ENCODE results near the gene CST9. TPM values are rescaled to one million over a fixed set of nuclear protein-coding genes. Genes with fewer than 3 reads are reported as not detected.
A peak's percentile ranks its signal among the peaks of the same experiment; 100 is the strongest.

CST9 gene
- total RNA-seq, 1 donor from 2014 or later = not detected

DNA sequence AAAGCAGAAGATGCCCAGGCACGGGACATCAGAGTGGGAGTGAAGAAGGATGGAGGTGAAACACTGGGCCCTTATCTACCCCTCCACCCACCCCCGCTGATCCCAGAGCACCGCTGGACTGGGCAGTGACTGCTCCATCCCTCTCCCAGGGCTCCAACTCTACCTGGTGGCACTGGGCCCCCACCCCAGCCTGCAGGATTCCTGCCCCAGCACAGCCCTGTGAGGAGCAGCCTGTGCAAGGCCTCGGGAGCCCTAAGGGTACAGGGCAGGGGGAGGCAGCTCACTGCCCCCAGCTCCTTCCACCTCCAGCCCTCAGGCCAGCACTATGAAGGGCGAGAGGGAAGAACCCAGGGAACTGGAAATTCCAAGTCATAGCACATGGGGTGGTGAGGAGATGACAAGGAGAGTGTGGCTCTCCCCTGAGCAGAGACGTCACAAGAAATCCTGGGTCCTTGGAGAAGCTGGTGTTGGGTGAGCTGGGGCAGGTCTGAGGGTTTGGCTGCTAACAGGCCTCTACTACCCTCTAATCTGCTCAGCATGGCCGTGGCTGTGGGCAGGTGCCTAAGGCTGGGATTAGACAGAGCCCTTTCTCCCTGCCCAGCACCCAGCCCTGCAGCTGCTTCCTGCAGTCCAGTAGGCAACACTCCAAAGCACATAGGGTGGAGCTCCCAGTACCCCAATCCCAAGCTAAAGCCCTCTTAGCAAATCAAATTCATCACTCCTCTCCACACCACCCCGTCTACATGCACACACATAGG is 28.5 kb upstream of the CST9 start:
- no peak for DNase-seq
- H3K4me3 ChIP-seq = no peak overlapping the region
- H3K36me3 ChIP-seq = peaks cover 32% of the 10 kb centered on the region
- peaks cover 22% of the 10 kb centered on the region for H3K4me1 ChIP-seq
- intact Hi-C loops (cut with DNase I) = no loop called here
- no peaks in the 10 kb centered on the region for H3K27me3 ChIP-seq (ENCODE audit: low read depth)
- H3K9me3 ChIP-seq = no peaks in the 10 kb centered on the region
- TF ChIP-seq CTCF (IDR thresholded peaks at IDR 0.05) = no peak
- ATAC-seq = no peak
- no peak overlapping the region for H3K27ac ChIP-seq

- no peaks in the 10 kb centered on the region for H3K9me3 ChIP-seq
- ATAC-seq (no peak), DNase-seq (no peak)
- H3K4me3 ChIP-seq = no peak overlapping the region
- TF ChIP-seq CTCF (IDR thresholded peaks at IDR 0.05) = no peak
- peaks cover 22% of the 10 kb centered on the region for H3K4me1 ChIP-seq
- intact Hi-C loops (cut with DNase I) = no loop called here
- H3K27ac ChIP-seq = no peak overlapping the region
- H3K27me3 ChIP-seq (ENCODE audit: low read depth) = no peaks in the 10 kb centered on the region
- peaks cover 32% of the 10 kb centered on the region for H3K36me3 ChIP-seq
Observed at GRCh38 chr20:23632711-23633573, 27.2 kb upstream of the CST9 start.

DNA sequence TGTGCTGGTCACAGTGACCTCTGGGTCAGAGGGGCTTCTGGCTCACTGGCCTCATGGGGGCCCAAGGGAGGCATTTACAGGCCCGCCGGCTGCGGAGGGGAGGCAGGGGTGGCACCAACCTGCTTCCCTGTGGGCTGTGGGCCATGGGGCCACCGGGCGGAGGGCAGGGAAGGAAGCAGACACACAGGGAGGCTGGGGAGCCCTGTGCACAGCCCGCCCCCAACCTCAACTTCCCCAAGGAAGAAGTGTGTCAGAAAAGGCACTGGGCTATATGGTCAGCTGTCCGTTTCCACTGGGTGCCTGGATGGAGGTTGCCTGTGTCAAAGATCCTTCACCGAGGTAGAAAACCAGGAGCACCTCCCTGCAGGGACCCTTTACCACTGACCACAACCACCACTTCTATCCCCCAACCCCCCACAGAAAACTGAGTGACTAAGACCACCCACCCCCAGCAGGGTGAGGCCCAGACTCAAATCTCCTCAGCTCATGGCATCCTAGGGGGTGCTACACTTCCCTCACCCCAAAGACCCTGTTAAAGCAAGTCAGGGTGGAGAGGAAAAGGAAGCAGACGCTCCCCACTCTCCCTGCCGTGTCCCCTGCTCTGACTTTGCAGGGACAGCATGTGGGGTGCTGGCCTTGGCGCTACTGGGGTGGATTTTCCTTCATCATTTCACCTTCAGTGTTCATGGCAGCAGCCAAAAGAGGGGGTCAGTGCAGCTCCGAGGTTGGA is 26.4 kb upstream of the CST9 start:
- no peak for TF ChIP-seq CTCF (IDR thresholded peaks at IDR 0.05)
- peaks cover 22% of the 10 kb centered on the region for H3K4me1 ChIP-seq
- H3K27me3 ChIP-seq (ENCODE audit: low read depth) = no peaks in the 10 kb centered on the region
- H3K27ac ChIP-seq = no peak overlapping the region
- no peak overlapping the region for H3K4me3 ChIP-seq
- no peaks in the 10 kb centered on the region for H3K9me3 ChIP-seq
- intact Hi-C loops (cut with DNase I) = no loop called here
- peak; percentile 60 for DNase-seq
- peaks cover 32% of the 10 kb centered on the region for H3K36me3 ChIP-seq
- peak; percentile 36 to 61 for ATAC-seq

- Histone ChIP-seq H3K27ac (no peak overlapping the region), H3K4me3 (no peak overlapping the region), H3K4me1 (peaks cover 18% of the 10 kb centered on the region), H3K9me3 (no peaks in the 10 kb centered on the region), H3K27me3 (ENCODE audit: low read depth) (no peaks in the 10 kb centered on the region), H3K36me3 (peaks cover 32% of the 10 kb centered on the region)
- intact Hi-C loops (cut with DNase I) = no loop called here
- no peak for TF ChIP-seq CTCF (IDR thresholded peaks at IDR 0.05)
- ATAC-seq (no peak), DNase-seq (no peak)
Observed at GRCh38 chr20:23631226-23631822, 25.6 kb upstream of the CST9 start.

- Histone ChIP-seq H3K27me3 (ENCODE audit: low read depth) (no peaks in the 10 kb centered on the region), H3K4me1 (peaks cover 12% of the 10 kb centered on the region), H3K9me3 (no peaks in the 10 kb centered on the region), H3K4me3 (no peak overlapping the region), H3K36me3 (peaks cover 32% of the 10 kb centered on the region), H3K27ac (no peak overlapping the region)
- DNase-seq (no peak), ATAC-seq (no peak)
- no peak for TF ChIP-seq CTCF (IDR thresholded peaks at IDR 0.05)
- intact Hi-C loops (cut with DNase I) = no loop called here
Observed at GRCh38 chr20:23630392-23630849, 24.7 kb upstream of the CST9 start.

Data from lower lobe of right lung (tissue), 2 donors.